Measurements from ENCODE around the gene PCBP3. TPM values are rescaled to one million over a fixed set of nuclear protein-coding genes. Genes with fewer than 3 reads are reported as not detected.
"Not testable (repeated sequence)": the region's sequence is repeated elsewhere in the genome, so short reads cannot be mapped to it uniquely, and the experiment has no call there.

PCBP3 gene
- total RNA-seq, 1 donor from 2014 or later = 4.6 TPM

GRCh38 chr21:45959182-45959581, 315.7 kb downstream of the PCBP3 start:
- H4K20me1 ChIP-seq (ENCODE audit: low read depth) = no peaks in the 10 kb centered on the region
- H3K9me3 Mint-ChIP-seq = peaks cover 34% of the 10 kb centered on the region
- H3K9me3 ChIP-seq (ENCODE audit: low read depth) = peaks cover 3% of the 10 kb centered on the region
- no peak overlapping the region for H3K4me3 ChIP-seq
- no peaks in the 10 kb centered on the region for H3K27me3 ChIP-seq
- H3K4me1 Mint-ChIP-seq = no peaks in the 10 kb centered on the region
- H3K4me2 ChIP-seq = no peak overlapping the region
- H3K27ac ChIP-seq = no peak overlapping the region
- H3K4me3 Mint-ChIP-seq = no peak overlapping the region
- no peak overlapping the region for H3K9ac ChIP-seq
- no peak overlapping the region for H3K27ac Mint-ChIP-seq
- TF ChIP-seq EZH2 (IDR thresholded peaks at IDR 0.05) (no peak), EZH2phosphoT487 (IDR thresholded peaks at IDR 0.05) (no peak), CTCF (IDR thresholded peaks at IDR 0.05) (no peak)
- no peaks in the 10 kb centered on the region for H3K36me3 Mint-ChIP-seq
- no peak for DNase-seq (ENCODE audit: low spot score)
- H3K79me2 ChIP-seq (ENCODE audit: low read depth) = no peaks in the 10 kb centered on the region
- H3K4me1 ChIP-seq = no peaks in the 10 kb centered on the region
- H2AFZ ChIP-seq (replicated peaks) = no peak overlapping the region
- H3K36me3 ChIP-seq = no peaks in the 10 kb centered on the region
- H3F3A ChIP-seq (ENCODE audit: low read depth) = no peaks in the 10 kb centered on the region
- peaks cover 14% of the 10 kb centered on the region for H3K27me3 Mint-ChIP-seq (ENCODE audit: insufficient read depth, low read depth)

GRCh38 chr21:45959779-45960390, 316.4 kb downstream of the PCBP3 start:
- Histone ChIP-seq H3K36me3 (no peaks in the 10 kb centered on the region), H3K79me2 (ENCODE audit: low read depth) (no peaks in the 10 kb centered on the region), H3K27ac (no peak overlapping the region), H3K9ac (no peak overlapping the region), H3K4me3 (no peak overlapping the region), H2AFZ (replicated peaks) (no peak overlapping the region), H3K9me3 (ENCODE audit: low read depth) (peaks cover 3% of the 10 kb centered on the region), H4K20me1 (ENCODE audit: low read depth) (no peaks in the 10 kb centered on the region), H3K27me3 (no peaks in the 10 kb centered on the region), H3F3A (ENCODE audit: low read depth) (no peaks in the 10 kb centered on the region), H3K4me2 (no peak overlapping the region), H3K4me1 (no peaks in the 10 kb centered on the region)
- Mint-ChIP-seq H3K4me1 (no peaks in the 10 kb centered on the region), H3K27ac (no peak overlapping the region), H3K9me3 (peaks cover 37% of the 10 kb centered on the region), H3K4me3 (no peak overlapping the region), H3K27me3 (ENCODE audit: insufficient read depth, low read depth) (peaks cover 14% of the 10 kb centered on the region), H3K36me3 (no peaks in the 10 kb centered on the region)
- DNase-seq (ENCODE audit: low spot score) = no peak
- TF ChIP-seq CTCF (IDR thresholded peaks at IDR 0.05) (no peak), EZH2 (IDR thresholded peaks at IDR 0.05) (no peak), EZH2phosphoT487 (IDR thresholded peaks at IDR 0.05) (no peak)

DNA sequence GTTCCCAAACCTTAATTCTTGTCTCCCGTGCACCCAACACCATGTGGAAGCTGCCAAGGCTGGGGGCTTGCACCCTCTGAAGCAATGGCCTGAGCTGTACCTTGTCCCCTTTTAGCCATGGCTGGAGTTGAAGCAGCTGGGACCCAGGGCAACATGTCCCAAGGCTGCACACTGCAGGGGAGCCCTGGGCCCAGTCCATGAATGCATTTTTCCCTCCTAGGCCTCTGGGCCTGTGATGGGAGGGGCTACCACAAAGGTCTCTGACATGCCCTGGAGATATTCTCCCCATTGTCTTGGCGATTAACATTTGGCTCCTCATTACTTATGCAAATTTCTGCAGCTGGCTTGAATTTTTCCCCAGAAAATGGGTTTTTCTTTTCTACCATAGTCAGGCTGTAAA, 317.9 kb downstream of the PCBP3 start:
- Mint-ChIP-seq H3K9me3 (peaks cover 37% of the 10 kb centered on the region), H3K27me3 (ENCODE audit: insufficient read depth, low read depth) (peaks cover 14% of the 10 kb centered on the region)
- H3K4me3 ChIP-seq; H3K9ac ChIP-seq; H2AFZ ChIP-seq (replicated peaks); H3K4me3 Mint-ChIP-seq; H3K4me2 ChIP-seq; H3K36me3 Mint-ChIP-seq; H3K27ac Mint-ChIP-seq; DNase-seq (ENCODE audit: low spot score); H3K4me1 Mint-ChIP-seq; H3F3A ChIP-seq (ENCODE audit: low read depth); H3K79me2 ChIP-seq (ENCODE audit: low read depth); H3K36me3 ChIP-seq; H3K4me1 ChIP-seq; H3K27me3 ChIP-seq; H4K20me1 ChIP-seq (ENCODE audit: low read depth); H3K9me3 ChIP-seq (ENCODE audit: low read depth); H3K27ac ChIP-seq: not testable (repeated sequence)

- no peaks in the 10 kb centered on the region for H3K36me3 Mint-ChIP-seq
- no peak for TF ChIP-seq EZH2 (IDR thresholded peaks at IDR 0.05)
- no peak for TF ChIP-seq CTCF (IDR thresholded peaks at IDR 0.05)
- TF ChIP-seq EZH2phosphoT487 (IDR thresholded peaks at IDR 0.05) = no peak
- Histone ChIP-seq H3K36me3 (no peaks in the 10 kb centered on the region), H3K27me3 (no peaks in the 10 kb centered on the region), H3K4me1 (no peaks in the 10 kb centered on the region), H3K4me2 (no peak overlapping the region), H4K20me1 (ENCODE audit: low read depth) (no peaks in the 10 kb centered on the region), H2AFZ (replicated peaks) (no peak overlapping the region), H3K4me3 (no peak overlapping the region), H3K9ac (no peak overlapping the region), H3K79me2 (ENCODE audit: low read depth) (no peaks in the 10 kb centered on the region), H3K9me3 (ENCODE audit: low read depth) (peaks cover 3% of the 10 kb centered on the region), H3F3A (ENCODE audit: low read depth) (no peaks in the 10 kb centered on the region), H3K27ac (no peak overlapping the region)
- peaks cover 37% of the 10 kb centered on the region for H3K9me3 Mint-ChIP-seq
- no peak for DNase-seq (ENCODE audit: low spot score)
- no peaks in the 10 kb centered on the region for H3K4me1 Mint-ChIP-seq
- no peak overlapping the region for H3K27ac Mint-ChIP-seq
- no peak overlapping the region for H3K4me3 Mint-ChIP-seq
- H3K27me3 Mint-ChIP-seq (ENCODE audit: insufficient read depth, low read depth) = peaks cover 10% of the 10 kb centered on the region
Observed at GRCh38 chr21:45962531-45963231, 319.2 kb downstream of the PCBP3 start.
